Caco-2 (cell line): ENCODE results near the gene ERC1. TPM values are rescaled to one million over a fixed set of nuclear protein-coding genes. Genes with fewer than 3 reads are reported as not detected.

Experiments used
- BruUV-seq: library from RNA; stranded (reverse); fragments of 400-500 nt; replicated peaks from 2 replicates; lab custom pipeline; 2021; lab: Mats Ljungman, UMichigan
- CTCF ChIA-PET: fragments of 300-600 bp; sonication (Branson Sonifier 250); formaldehyde crosslinking; loops from one replicate; lab custom pipeline; 2022; ENCODE audit warnings: antibody characterized with exemption; lab: Charles Lee
- POLR2A ChIA-PET: fragments of 300-600 bp; sonication (Branson Sonifier 250); formaldehyde crosslinking; loops from one replicate; lab custom pipeline; 2022; ENCODE audit warnings: antibody characterized with exemption; lab: Charles Lee
- DNase-seq, 2 experiments: peaks; one replicate each; pipeline versions ENCODE4 v3.0.0 to v3.0.0-alpha.2; 2020 to 2022
- H3K27me3 ChIP-seq: replicated peaks from 2 replicates; pipeline ENCODE4 v1.6.0; 2011; ENCODE audit warnings: low read length; ENCODE audit not compliant: control insufficient read depth, insufficient read depth
- H3K36me3 ChIP-seq: 2 replicates; pipeline ENCODE4 v1.5.1; 2011; ENCODE audit warnings: low read length; ENCODE audit not compliant: control insufficient read depth, insufficient read depth
- H3K4me1 ChIP-seq: fragments of 250-450 bp; sonication (Bioruptor Pico); 2 replicates; pipeline ENCODE4 v1.5.1; 2020; ENCODE audit warnings: mild to moderate bottlenecking
- H3K4me3 ChIP-seq: 2 replicates; pipeline ENCODE4 v1.5.1; 2011; ENCODE audit warnings: low read depth, mild to moderate bottlenecking, control low read depth, low read length
- H3K9me3 ChIP-seq: fragments of 250-450 bp; sonication (Bioruptor Pico); 2 replicates; pipeline ENCODE4 v1.5.1; 2020; ENCODE audit warnings: mild to moderate bottlenecking, moderate library complexity
- H3K27ac Mint-ChIP-seq: one replicate; pipeline ENCODE4 v1.8.0; 2022; ENCODE audit warnings: mixed read lengths; ENCODE audit not compliant: unreplicated experiment
- H3K27me3 Mint-ChIP-seq: one replicate; pipeline ENCODE4 v1.8.0; 2022; ENCODE audit warnings: mixed read lengths; ENCODE audit not compliant: insufficient read depth, unreplicated experiment
- H3K36me3 Mint-ChIP-seq: one replicate; pipeline ENCODE4 v1.8.0; 2022; ENCODE audit warnings: mild to moderate bottlenecking, mixed read lengths; ENCODE audit not compliant: insufficient read depth, unreplicated experiment
- H3K4me1 Mint-ChIP-seq: one replicate; pipeline ENCODE4 v1.8.0; 2022; ENCODE audit warnings: low read depth, mixed read lengths; ENCODE audit not compliant: unreplicated experiment
- H3K4me3 Mint-ChIP-seq: one replicate; pipeline ENCODE4 v1.8.0; 2022; ENCODE audit warnings: mild to moderate bottlenecking, moderate library complexity, mixed read lengths; ENCODE audit not compliant: unreplicated experiment
- H3K9me3 Mint-ChIP-seq: one replicate; pipeline ENCODE4 v1.8.0; 2022; ENCODE audit warnings: mixed read lengths; ENCODE audit not compliant: unreplicated experiment
- CTCF ChIP-seq, 2 experiments: fragments of 200-600 bp in 1 of 2; IDR thresholded peaks; 1 replicate in 1 of 2; 2 replicates in 1 of 2; pipeline versions ENCODE4 v1.5.1 to v1.8.0; 2011 to 2022; ENCODE audit warnings: antibody characterized with exemption in 1 of 2, control low read depth in 1 of 2, inconsistent platforms in 1 of 2, low read depth in 1 of 2, low read length in 1 of 2, mild to moderate bottlenecking in 1 of 2, moderate library complexity in 1 of 2; ENCODE audit not compliant: insufficient read depth in 1 of 2, severe bottlenecking in 1 of 2, unreplicated experiment in 1 of 2
- intact Hi-C: fragments of 100-400 bp; cut with micrococcal nuclease; formaldehyde crosslinking; loops from one replicate; pipeline ENCODE4 v1.10.0; 2022; ENCODE audit not compliant: unreplicated experiment
- total RNA-seq: library from RNA; stranded (reverse); gene quantifications from 2 replicates; pipeline ENCODE4 v1.2.3, GENCODE V29; 2022

Gene ERC1
- total RNA-seq, 1 experiment from 2014 or later, result 88.4 TPM

- ChIA-PET POLR2A (no interaction called here), CTCF (no interaction called here)
- H3K4me1 ChIP-seq, result 0 out of 2 replicates have a peak, but pooled peaks cover 6% of the 10 kb centered on the region
- Mint-ChIP-seq H3K9me3 (no peaks in the 10 kb centered on the region), H3K27me3 (no peaks in the 10 kb centered on the region), H3K27ac (no peak overlapping the region), H3K4me3 (no peak overlapping the region), H3K4me1 (peaks cover 9% of the 10 kb centered on the region), H3K36me3 (no peaks in the 10 kb centered on the region)
- DNase-seq, result no peak
- no peak for TF ChIP-seq CTCF (IDR thresholded peaks at IDR 0.05; ENCODE audit: insufficient read depth in 1 of 2, low read depth in 1 of 2, low read length in 1 of 2, severe bottlenecking in 1 of 2, unreplicated experiment in 1 of 2)
- H3K4me3 ChIP-seq, result no peak overlapping the region
- H3K36me3 ChIP-seq, result no peaks in the 10 kb centered on the region
- intact Hi-C loops, result no loop called here
- no peaks in the 10 kb centered on the region for H3K27me3 ChIP-seq
- BruUV-seq, result no TSS peak
- no peaks in the 10 kb centered on the region for H3K9me3 ChIP-seq
Observed at GRCh38 chr12:1282670-1283315, 291.8 kb downstream of the ERC1 start.

GRCh38 chr12:1283316-1283715 lies 292.3 kb downstream of the ERC1 start:
- no peak for DNase-seq
- Mint-ChIP-seq H3K27me3 (no peaks in the 10 kb centered on the region), H3K9me3 (no peaks in the 10 kb centered on the region), H3K36me3 (no peaks in the 10 kb centered on the region), H3K4me1 (peaks cover 6% of the 10 kb centered on the region), H3K27ac (no peak overlapping the region), H3K4me3 (no peak overlapping the region)
- Histone ChIP-seq H3K4me1 (0 out of 2 replicates have a peak, but pooled peaks cover 5% of the 10 kb centered on the region), H3K9me3 (no peaks in the 10 kb centered on the region), H3K4me3 (no peak overlapping the region), H3K36me3 (no peaks in the 10 kb centered on the region), H3K27me3 (no peaks in the 10 kb centered on the region)
- BruUV-seq, result no TSS peak
- POLR2A ChIA-PET, result no interaction called here
- intact Hi-C loops, result no loop called here
- no peak for TF ChIP-seq CTCF (IDR thresholded peaks at IDR 0.05; ENCODE audit: insufficient read depth in 1 of 2, low read depth in 1 of 2, low read length in 1 of 2, severe bottlenecking in 1 of 2, unreplicated experiment in 1 of 2)
- CTCF ChIA-PET, result no interaction called here

GRCh38 chr12:1284611-1285010 lies 293.6 kb downstream of the ERC1 start:
- CTCF ChIA-PET, result no interaction called here
- no peaks in the 10 kb centered on the region for H3K9me3 Mint-ChIP-seq

More at GRCh38 chr12:1284611-1285010, 293.6 kb downstream of the ERC1 start:
- no TSS peak for BruUV-seq
- DNase-seq, result no peak
- no peak overlapping the region for H3K4me3 ChIP-seq
- peaks cover 6% of the 10 kb centered on the region for H3K4me1 Mint-ChIP-seq
- no peak overlapping the region for H3K27ac Mint-ChIP-seq
- no peaks in the 10 kb centered on the region for H3K27me3 ChIP-seq
- TF ChIP-seq CTCF (IDR thresholded peaks at IDR 0.05; ENCODE audit: insufficient read depth in 1 of 2, low read depth in 1 of 2, low read length in 1 of 2, severe bottlenecking in 1 of 2, unreplicated experiment in 1 of 2), result no peak
- no peaks in the 10 kb centered on the region for H3K27me3 Mint-ChIP-seq
- H3K4me3 Mint-ChIP-seq, result no peak overlapping the region
- POLR2A ChIA-PET, result no interaction called here
- intact Hi-C loops, result no loop called here
- H3K36me3 Mint-ChIP-seq, result no peaks in the 10 kb centered on the region
- H3K4me1 ChIP-seq, result no peaks in the 10 kb centered on the region
- H3K9me3 ChIP-seq, result no peaks in the 10 kb centered on the region
- no peaks in the 10 kb centered on the region for H3K36me3 ChIP-seq
